ENCODE results near the gene SAMM50.
"Not testable (repeated sequence)": the region's sequence is repeated elsewhere in the genome, so short reads cannot be mapped to it uniquely, and the experiment has no call there.

The SAMM50 gene

DNA sequence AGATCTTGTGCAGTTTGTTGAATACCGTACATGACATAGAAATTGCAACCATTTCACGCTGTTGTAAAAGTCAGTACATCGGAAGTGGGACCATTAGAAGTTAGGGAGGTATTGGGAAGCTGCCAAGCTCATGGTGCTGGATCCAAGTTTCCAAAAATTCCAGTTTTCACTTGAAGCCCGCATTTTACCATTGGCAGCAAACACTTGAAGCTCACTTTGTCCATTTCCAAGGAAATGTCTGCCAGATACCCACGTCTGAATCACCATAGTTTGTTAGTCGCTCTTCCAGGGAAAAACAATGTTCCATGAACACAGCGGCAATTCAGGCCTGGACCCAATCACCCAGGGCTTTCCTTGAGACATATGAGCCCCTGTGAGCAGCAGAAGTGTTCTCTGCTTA is 46.3 kb downstream of the SAMM50 start:
- no peak overlapping the region for H3K27ac Mint-ChIP-seq
- H3K36me3 Mint-ChIP-seq, result peaks cover 16% of the 10 kb centered on the region

GRCh38 chr22:44002324-44002723 is 47.1 kb downstream of the SAMM50 start:
- Mint-ChIP-seq H3K4me3 (no peak overlapping the region), H3K4me1 (no peaks in the 10 kb centered on the region), H3K36me3 (peaks cover 15% of the 10 kb centered on the region), H3K9me3 (no peaks in the 10 kb centered on the region), H3K27me3 (no peaks in the 10 kb centered on the region), H3K27ac (no peak overlapping the region)

More for the DNA sequence above, 46.3 kb downstream of the SAMM50 start:
- H3K27me3 Mint-ChIP-seq, result no peaks in the 10 kb centered on the region
- H3K4me3 Mint-ChIP-seq, result no peak overlapping the region
- no peaks in the 10 kb centered on the region for H3K9me3 Mint-ChIP-seq
- H3K4me1 Mint-ChIP-seq, result peaks cover under 1% of the 10 kb centered on the region

- no peaks in the 10 kb centered on the region for H3K27me3 Mint-ChIP-seq
- H3K4me3 Mint-ChIP-seq, result no peak overlapping the region
- H3K4me1 Mint-ChIP-seq, result no peaks in the 10 kb centered on the region
- no peak overlapping the region for H3K27ac Mint-ChIP-seq
- H3K9me3 Mint-ChIP-seq, result no peaks in the 10 kb centered on the region
- peaks cover 15% of the 10 kb centered on the region for H3K36me3 Mint-ChIP-seq
These were observed 47.8 kb downstream of the SAMM50 start for GRCh38 chr22:44002997-44003396.

DNA sequence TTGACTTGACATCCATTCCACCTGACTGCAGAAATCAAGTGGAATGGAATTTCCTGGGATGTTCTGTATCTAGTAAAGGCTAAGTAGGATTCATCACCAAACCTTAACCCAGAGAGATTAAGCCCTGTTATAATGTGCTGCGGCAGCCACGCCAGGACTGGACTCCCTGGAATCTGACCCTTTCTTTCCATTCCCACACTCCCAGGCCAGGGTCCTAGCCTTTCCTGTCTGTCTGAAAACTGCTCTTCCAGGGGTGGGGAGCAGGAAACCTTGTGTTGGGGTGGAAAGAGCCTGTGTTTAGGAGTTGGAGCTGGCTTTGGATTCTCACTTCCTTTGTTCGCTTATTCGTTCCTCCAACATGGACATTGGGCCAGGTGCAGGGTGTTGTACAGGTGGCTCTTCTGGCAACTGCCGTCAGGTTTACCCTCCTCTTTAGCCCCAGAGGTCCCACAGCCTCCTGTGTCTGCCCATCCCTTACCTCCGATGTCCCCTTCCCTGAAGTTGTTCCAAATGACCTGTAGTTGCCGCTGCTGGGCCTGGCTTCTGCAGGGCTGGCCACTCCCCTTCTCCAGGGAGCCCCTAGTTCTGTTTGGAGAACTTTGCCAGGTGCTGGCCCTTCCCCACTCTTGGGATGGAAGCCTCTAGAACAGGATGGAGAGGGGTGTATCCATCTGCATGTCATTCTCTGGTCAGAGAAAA is 48.3 kb downstream of the SAMM50 start:
- no peaks in the 10 kb centered on the region for H3K9me3 Mint-ChIP-seq
- no peak overlapping the region for H3K4me3 Mint-ChIP-seq
- no peaks in the 10 kb centered on the region for H3K27me3 Mint-ChIP-seq
- peaks cover 15% of the 10 kb centered on the region for H3K36me3 Mint-ChIP-seq
- H3K4me1 Mint-ChIP-seq, result no peaks in the 10 kb centered on the region
- no peak overlapping the region for H3K27ac Mint-ChIP-seq

DNA sequence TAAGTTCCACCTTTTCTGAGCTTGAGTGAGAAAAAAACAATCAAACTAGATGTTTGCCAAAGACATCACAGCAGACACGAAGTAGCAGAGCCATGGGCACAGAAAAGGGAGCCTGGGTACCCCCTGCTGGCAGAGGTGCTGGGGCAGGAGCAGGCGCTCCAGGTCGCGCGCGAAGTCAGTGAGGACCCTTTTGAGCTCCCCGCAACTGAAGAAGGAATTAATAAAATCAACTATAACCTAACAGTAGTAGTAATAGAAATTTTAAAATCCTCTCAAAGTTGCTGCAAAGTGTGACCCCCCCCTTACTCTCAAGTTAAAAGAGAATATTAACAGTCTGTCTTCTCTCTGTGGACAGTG is 48.8 kb downstream of the SAMM50 start:
- H3K36me3 Mint-ChIP-seq, result peaks cover 13% of the 10 kb centered on the region
- H3K27me3 Mint-ChIP-seq, result no peaks in the 10 kb centered on the region
- H3K4me1 Mint-ChIP-seq, result no peaks in the 10 kb centered on the region
- H3K4me3 Mint-ChIP-seq, result no peak overlapping the region
- no peak overlapping the region for H3K27ac Mint-ChIP-seq
- no peaks in the 10 kb centered on the region for H3K9me3 Mint-ChIP-seq

DNA sequence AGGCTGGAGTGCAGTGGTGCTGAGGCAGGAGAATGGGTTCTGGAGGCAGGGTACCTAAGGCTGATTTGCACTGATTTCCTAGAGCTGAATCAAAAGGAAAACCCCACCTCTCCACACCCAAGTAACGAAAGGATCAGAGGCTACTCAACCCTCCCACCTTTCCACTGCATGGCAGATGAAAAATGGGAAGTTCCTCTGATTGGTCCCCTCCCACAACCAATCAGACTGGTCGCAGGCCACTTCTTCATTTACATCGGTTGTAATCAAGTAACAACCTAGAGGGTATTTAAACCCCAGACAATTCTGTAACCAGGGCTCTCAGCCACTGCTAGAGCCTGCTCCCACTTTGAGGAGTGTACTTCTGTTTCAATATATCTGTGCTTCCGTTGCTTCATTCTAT is 50.3 kb downstream of the SAMM50 start:
- Mint-ChIP-seq H3K9me3 (no peaks in the 10 kb centered on the region), H3K36me3 (peaks cover 15% of the 10 kb centered on the region), H3K27ac (no peak overlapping the region), H3K4me3 (no peak overlapping the region), H3K27me3 (no peaks in the 10 kb centered on the region), H3K4me1 (no peaks in the 10 kb centered on the region)

DNA sequence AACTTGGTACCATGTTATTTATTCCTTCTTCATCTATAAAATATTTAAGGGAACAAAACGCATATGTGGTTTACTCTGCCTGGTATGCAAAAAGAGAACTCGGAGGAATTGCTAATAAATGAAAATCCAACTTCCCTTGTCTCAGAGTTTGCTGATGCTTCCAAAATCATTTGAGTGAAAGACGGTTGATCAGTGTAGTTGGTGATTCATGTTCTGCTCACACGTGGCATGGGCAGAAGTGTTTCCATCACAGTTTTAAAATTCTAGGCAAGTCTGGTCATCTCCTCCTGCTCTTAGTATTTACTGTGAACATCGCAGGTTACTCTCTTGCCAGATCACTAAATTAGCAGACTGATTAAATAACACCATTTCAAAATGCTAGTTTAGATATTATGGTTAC is 56.9 kb downstream of the SAMM50 start:
- no peak overlapping the region for H3K4me3 Mint-ChIP-seq
- peaks cover 4% of the 10 kb centered on the region for H3K36me3 Mint-ChIP-seq
- H3K9me3 Mint-ChIP-seq, result no peaks in the 10 kb centered on the region
- H3K27ac Mint-ChIP-seq, result no peak overlapping the region
- H3K4me1 Mint-ChIP-seq, result no peaks in the 10 kb centered on the region
- no peaks in the 10 kb centered on the region for H3K27me3 Mint-ChIP-seq

- H3K9me3 Mint-ChIP-seq, result no peaks in the 10 kb centered on the region
- no peaks in the 10 kb centered on the region for H3K4me1 Mint-ChIP-seq
- no peak overlapping the region for H3K4me3 Mint-ChIP-seq
- no peaks in the 10 kb centered on the region for H3K27me3 Mint-ChIP-seq
- no peak overlapping the region for H3K27ac Mint-ChIP-seq
- H3K36me3 Mint-ChIP-seq, result peaks cover 4% of the 10 kb centered on the region
These were observed 57.3 kb downstream of the SAMM50 start for GRCh38 chr22:44012591-44012990.

- H3K27me3 Mint-ChIP-seq, result no peaks in the 10 kb centered on the region
- H3K4me3 Mint-ChIP-seq, result no peak overlapping the region
- no peaks in the 10 kb centered on the region for H3K9me3 Mint-ChIP-seq
- H3K27ac Mint-ChIP-seq, result no peak overlapping the region
- no peaks in the 10 kb centered on the region for H3K4me1 Mint-ChIP-seq
- peaks cover under 1% of the 10 kb centered on the region for H3K36me3 Mint-ChIP-seq
These were observed 59.0 kb downstream of the SAMM50 start for GRCh38 chr22:44014241-44014640.

DNA sequence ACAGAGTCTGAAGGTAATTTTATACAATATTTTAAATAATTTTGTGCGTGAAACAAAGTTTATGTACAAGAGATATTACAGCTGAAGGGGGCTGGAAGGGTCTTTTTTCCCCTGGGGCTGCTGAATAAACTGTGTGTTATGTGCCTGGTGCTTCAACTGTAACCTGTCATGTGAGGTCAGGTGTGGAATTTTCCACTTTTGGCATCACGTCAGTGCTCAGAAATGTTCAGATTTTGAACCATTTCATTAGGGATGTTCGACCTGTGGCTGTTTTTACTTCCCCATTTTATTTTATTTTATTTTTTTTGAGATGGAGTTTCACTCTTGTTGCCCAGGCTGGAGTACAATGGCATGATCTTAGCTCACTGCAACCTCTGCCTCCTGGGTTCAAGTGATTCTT is 61.3 kb downstream of the SAMM50 start:
- not testable (repeated sequence) for H3K9me3 Mint-ChIP-seq, H3K27ac Mint-ChIP-seq, H3K4me3 Mint-ChIP-seq, H3K27me3 Mint-ChIP-seq, H3K4me1 Mint-ChIP-seq, H3K36me3 Mint-ChIP-seq

DNA sequence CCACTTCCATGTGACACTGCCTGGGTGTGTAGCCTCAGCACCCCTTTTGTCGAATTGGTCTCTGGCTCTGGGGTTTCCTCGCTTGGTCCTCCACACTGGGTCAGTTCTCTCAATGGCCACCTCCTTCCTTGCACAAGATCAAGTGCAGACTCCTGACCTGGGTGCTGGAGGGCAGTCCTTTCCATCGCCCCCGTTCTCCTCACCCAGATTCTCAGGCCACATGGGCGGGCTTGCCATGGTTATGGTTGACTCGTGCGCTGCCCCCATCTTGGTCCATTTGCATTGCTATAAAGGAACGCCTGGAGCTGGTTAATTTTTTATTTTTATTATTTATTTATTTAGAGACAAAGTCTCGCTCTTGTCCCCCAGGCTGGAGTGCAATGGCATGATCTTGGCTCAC is 63.4 kb downstream of the SAMM50 start:
- H3K27me3 Mint-ChIP-seq, result no peaks in the 10 kb centered on the region
- no peaks in the 10 kb centered on the region for H3K9me3 Mint-ChIP-seq
- no peak overlapping the region for H3K4me3 Mint-ChIP-seq
- H3K4me1 Mint-ChIP-seq, result no peaks in the 10 kb centered on the region
- no peaks in the 10 kb centered on the region for H3K36me3 Mint-ChIP-seq
- no peak overlapping the region for H3K27ac Mint-ChIP-seq

- no peaks in the 10 kb centered on the region for H3K36me3 Mint-ChIP-seq
- H3K4me3 Mint-ChIP-seq, result no peak overlapping the region
- H3K4me1 Mint-ChIP-seq, result no peaks in the 10 kb centered on the region
- no peaks in the 10 kb centered on the region for H3K27me3 Mint-ChIP-seq
- no peak overlapping the region for H3K27ac Mint-ChIP-seq
- H3K9me3 Mint-ChIP-seq, result no peaks in the 10 kb centered on the region
These were observed 64.2 kb downstream of the SAMM50 start for GRCh38 chr22:44019416-44019815.

DNA sequence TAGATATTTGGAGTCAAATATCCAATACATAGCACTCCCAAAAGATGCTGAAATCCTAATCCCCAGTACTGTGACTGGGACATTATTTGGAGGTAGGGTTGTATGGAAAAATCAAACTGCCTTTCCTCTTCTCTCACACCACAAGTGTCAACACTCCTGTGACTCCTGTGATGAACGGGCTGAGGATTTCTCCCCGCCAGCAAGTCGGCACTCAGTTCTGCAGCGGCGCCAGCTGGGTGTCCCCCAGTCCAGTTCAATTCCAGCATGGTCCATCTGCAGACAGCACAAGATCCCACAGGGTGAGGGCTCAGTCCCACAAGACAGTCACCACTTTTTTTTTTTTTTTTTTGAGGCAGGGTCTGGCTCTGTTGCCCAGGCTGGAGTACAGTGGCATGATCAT is 64.6 kb downstream of the SAMM50 start:
- no peak overlapping the region for H3K27ac Mint-ChIP-seq
- H3K36me3 Mint-ChIP-seq, result no peaks in the 10 kb centered on the region
- H3K9me3 Mint-ChIP-seq, result no peaks in the 10 kb centered on the region
- no peak overlapping the region for H3K4me3 Mint-ChIP-seq
- H3K27me3 Mint-ChIP-seq, result no peaks in the 10 kb centered on the region
- H3K4me1 Mint-ChIP-seq, result peaks cover 3% of the 10 kb centered on the region

DNA sequence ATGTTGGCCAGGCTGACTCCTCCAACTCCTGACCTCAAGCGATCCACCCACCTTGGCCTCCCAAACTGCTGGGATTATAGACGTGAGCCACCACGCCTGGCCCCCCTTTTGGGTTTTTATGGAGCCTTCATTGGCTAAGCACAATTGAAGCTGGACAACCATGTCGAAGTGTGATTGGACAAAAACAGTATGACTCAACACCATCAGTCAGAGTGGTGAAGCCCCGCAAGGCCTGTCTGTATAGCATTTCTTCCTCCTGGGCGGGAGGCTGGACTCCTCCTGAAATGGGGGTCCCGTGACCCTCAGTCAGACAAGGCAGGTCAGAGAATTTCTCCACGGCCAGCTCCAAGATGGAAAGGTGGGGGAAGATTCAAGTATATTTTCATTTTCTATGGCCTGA is 65.7 kb downstream of the SAMM50 start:
- H3K27me3 Mint-ChIP-seq, result peaks cover 8% of the 10 kb centered on the region
- H3K4me3 Mint-ChIP-seq, result no peak overlapping the region
- H3K9me3 Mint-ChIP-seq, result no peaks in the 10 kb centered on the region
- no peak overlapping the region for H3K27ac Mint-ChIP-seq
- no peaks in the 10 kb centered on the region for H3K36me3 Mint-ChIP-seq
- peaks cover 11% of the 10 kb centered on the region for H3K4me1 Mint-ChIP-seq

DNA sequence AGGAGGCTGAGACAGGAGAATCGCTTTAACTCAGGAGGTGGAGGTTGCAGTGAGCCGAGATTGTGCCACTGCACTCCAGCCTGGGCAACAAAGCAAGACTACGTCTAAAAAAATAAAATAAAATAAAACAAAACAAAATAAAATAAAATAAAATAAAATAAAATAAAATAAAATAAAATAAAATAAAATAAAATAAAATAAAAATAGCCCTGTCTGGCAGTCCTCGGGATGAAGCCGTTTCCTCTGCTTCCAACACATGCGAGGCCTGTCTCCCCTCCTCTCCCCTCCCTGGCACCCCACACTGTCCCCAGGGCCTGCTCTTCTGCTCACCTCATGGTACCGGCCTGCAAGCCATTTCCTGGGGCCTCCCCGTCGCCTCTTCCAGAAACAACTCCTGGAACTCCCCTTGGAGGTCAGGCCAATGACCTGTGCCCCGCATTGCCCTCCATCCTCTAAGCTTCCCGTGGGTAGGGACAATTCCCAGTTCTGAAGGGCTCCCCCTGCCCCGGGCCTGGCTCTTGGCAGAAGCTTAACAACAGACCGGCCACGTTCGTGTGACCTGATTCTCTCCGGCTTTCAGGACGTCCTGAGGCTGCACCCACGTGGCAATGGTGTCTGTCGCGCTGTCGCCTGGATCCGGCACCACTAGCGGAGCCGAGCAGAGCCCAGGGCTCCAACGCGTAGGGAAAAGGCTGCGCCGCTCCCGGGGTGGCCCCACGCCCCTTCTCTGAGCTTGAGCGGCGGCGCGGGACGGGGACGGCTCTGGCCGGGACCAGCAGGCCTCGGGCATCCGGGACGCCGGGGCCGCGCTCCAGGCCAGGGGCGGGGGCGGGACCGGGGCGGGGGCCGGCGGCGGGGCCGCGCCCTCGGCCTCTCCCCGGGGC is 68.4 kb downstream of the SAMM50 start:
- H3K27ac Mint-ChIP-seq, result no peak overlapping the region
- H3K9me3 Mint-ChIP-seq, result no peaks in the 10 kb centered on the region
- peaks cover 22% of the 10 kb centered on the region for H3K4me1 Mint-ChIP-seq
- H3K36me3 Mint-ChIP-seq, result no peaks in the 10 kb centered on the region
- peak overlapping the region; percentile 47 for H3K4me3 Mint-ChIP-seq
- H3K27me3 Mint-ChIP-seq, result peaks cover 16% of the 10 kb centered on the region

- Mint-ChIP-seq H3K9me3 (no peaks in the 10 kb centered on the region), H3K4me1 (peaks cover 22% of the 10 kb centered on the region), H3K27me3 (peaks cover 18% of the 10 kb centered on the region), H3K27ac (no peak within 1 kb of the TSS), H3K4me3 (peak within 1 kb of the TSS; percentile 61), H3K36me3 (no peaks in the 10 kb centered on the region)
These were observed 69.2 kb downstream of the SAMM50 start, which contains the start of gene PARVB for GRCh38 chr22:44024288-44024921. Gene PARVB (plus strand): TSS chr22:44024302. CDS start chr22:44024340, 38 bp downstream.

All from activated naive CD4-positive, alpha-beta T cell treated with anti-CD3 and anti-CD28 coated beads, Interleukin-2, amount 50 U/mL, for 24 hours (primary cell).